H9 (cell line): ENCODE measurements around the gene TM9SF4. TPM values are rescaled to one million over a fixed set of nuclear protein-coding genes. Genes with fewer than 3 reads are reported as not detected.

Source experiments
- DNase-seq: peaks from one replicate; pipeline ENCODE4 v3.0.0-alpha.2; 2017
- H2AFZ ChIP-seq: one replicate; pipeline ENCODE4 v1.6.1; 2013; ENCODE audit warnings: mild to moderate bottlenecking, low read length, control low read depth, moderate library complexity
- H2AK5ac ChIP-seq: 2 replicates; pipeline ENCODE4 v1.6.1; 2013; ENCODE audit warnings: low read length, control low read depth, mixed read lengths; ENCODE audit not compliant: insufficient read length
- H2BK120ac ChIP-seq: one replicate; pipeline ENCODE4 v1.6.1; 2013; ENCODE audit warnings: low read depth, mild to moderate bottlenecking, low read length, control low read depth, inconsistent platforms; ENCODE audit not compliant: poor library complexity, severe bottlenecking
- H2BK12ac ChIP-seq: 2 replicates; pipeline ENCODE4 v1.6.1; 2013; ENCODE audit warnings: low read length, control low read depth, mixed read lengths, low read depth; ENCODE audit not compliant: insufficient read length
- H2BK15ac ChIP-seq: 2 replicates; pipeline ENCODE4 v1.6.1; 2013; ENCODE audit warnings: low read depth, low read length, control low read depth
- H2BK20ac ChIP-seq: one replicate; pipeline ENCODE4 v1.6.1; 2013; ENCODE audit warnings: low read depth, mild to moderate bottlenecking, low read length, control low read depth, inconsistent platforms; ENCODE audit not compliant: poor library complexity, severe bottlenecking
- H2BK5ac ChIP-seq: 2 replicates; pipeline ENCODE4 v1.6.1; 2013; ENCODE audit warnings: low read length, control low read depth, mixed read lengths; ENCODE audit not compliant: insufficient read length
- H3K14ac ChIP-seq: 2 replicates; pipeline ENCODE4 v1.6.1; 2013; ENCODE audit warnings: low read length, control low read depth; ENCODE audit not compliant: insufficient read depth
- H3K18ac ChIP-seq: 2 replicates; pipeline ENCODE4 v1.6.1; 2013; ENCODE audit warnings: low read depth, mild to moderate bottlenecking, mixed read lengths, low read length, control low read depth; ENCODE audit not compliant: insufficient read length
- H3K23ac ChIP-seq: 2 replicates; pipeline ENCODE4 v1.6.1; 2013; ENCODE audit warnings: low read length, control low read depth, mixed read lengths, low read depth; ENCODE audit not compliant: insufficient read length
- H3K23me2 ChIP-seq: 2 replicates; pipeline ENCODE4 v1.6.1; 2013; ENCODE audit warnings: low read depth, mild to moderate bottlenecking, mixed read lengths, low read length, control low read depth; ENCODE audit not compliant: insufficient read length, poor library complexity, severe bottlenecking
- H3K27ac ChIP-seq: 2 replicates; pipeline ENCODE4 v1.5.1; 2013; ENCODE audit warnings: low read length, control low read depth, mixed read lengths, low read depth; ENCODE audit not compliant: insufficient read length
- H3K27me3 ChIP-seq: 2 replicates; pipeline ENCODE4 v1.6.1; 2013; ENCODE audit warnings: low read length, control low read depth, inconsistent platforms; ENCODE audit not compliant: insufficient read depth
- H3K4ac ChIP-seq: 2 replicates; pipeline ENCODE4 v1.6.1; 2013; ENCODE audit warnings: low read depth, mild to moderate bottlenecking, control low read depth, inconsistent platforms, low read length, moderate library complexity
- H3K4me1 ChIP-seq: 2 replicates; pipeline ENCODE4 v1.6.1; 2013; ENCODE audit warnings: low read length, control low read depth, inconsistent platforms; ENCODE audit not compliant: insufficient read depth
- H3K4me2 ChIP-seq: 2 replicates; pipeline ENCODE4 v1.6.1; 2013; ENCODE audit warnings: low read length, control low read depth, mixed read lengths; ENCODE audit not compliant: insufficient read length, insufficient read depth
- H3K56ac ChIP-seq: 2 replicates; pipeline ENCODE4 v1.6.1; 2013; ENCODE audit warnings: low read depth, mild to moderate bottlenecking, mixed read lengths, low read length, control low read depth; ENCODE audit not compliant: insufficient read length
- H3K79me1 ChIP-seq: 2 replicates; pipeline ENCODE4 v1.6.1; 2013; ENCODE audit warnings: low read depth, mild to moderate bottlenecking, moderate library complexity, low read length, control low read depth, inconsistent platforms; ENCODE audit not compliant: insufficient read depth, poor library complexity, severe bottlenecking
- H3K79me2 ChIP-seq: 2 replicates; pipeline ENCODE4 v1.6.1; 2013; ENCODE audit warnings: low read length, control low read depth, inconsistent platforms; ENCODE audit not compliant: insufficient read depth
- H3K9ac ChIP-seq: 2 replicates; pipeline ENCODE4 v1.6.1; 2013; ENCODE audit warnings: low read length, control low read depth, mixed read lengths; ENCODE audit not compliant: insufficient read length; ENCODE audit errors: extremely low read depth
- H3K9me3 ChIP-seq: one replicate; pipeline ENCODE4 v1.6.1; 2013; ENCODE audit warnings: low read depth, low read length, inconsistent platforms; ENCODE audit not compliant: control insufficient read depth
- H3T11ph ChIP-seq: one replicate; pipeline ENCODE4 v1.6.1; 2013; ENCODE audit warnings: mild to moderate bottlenecking, low read length, control low read depth, inconsistent platforms
- H4K20me1 ChIP-seq: one replicate; pipeline ENCODE4 v1.6.1; 2013; ENCODE audit not compliant: control insufficient read depth, insufficient read length, insufficient read depth
- H4K5ac ChIP-seq: 2 replicates; pipeline ENCODE4 v1.6.1; 2013; ENCODE audit warnings: low read depth, mild to moderate bottlenecking, mixed read lengths, low read length, control low read depth; ENCODE audit not compliant: insufficient read length
- H4K8ac ChIP-seq: replicated peaks from 2 replicates; pipeline ENCODE4 v1.6.1; 2013; ENCODE audit warnings: low read length, control low read depth, mixed read lengths, low read depth; ENCODE audit not compliant: insufficient read length
- H4K91ac ChIP-seq: 2 replicates; pipeline ENCODE4 v1.6.1; 2013; ENCODE audit warnings: low read depth, mild to moderate bottlenecking, moderate library complexity, mixed read lengths, low read length, control low read depth; ENCODE audit not compliant: insufficient read length
- H3K27ac Mint-ChIP-seq, 3 experiments: 2 replicates in 2 of 3; 3 replicates in 1 of 3; pipeline ENCODE4 v1.8.0; 2020 to 2021; ENCODE audit warnings: mixed read lengths in 3 of 3, mild to moderate bottlenecking in 1 of 3, moderate library complexity in 1 of 3
- H3K27me3 Mint-ChIP-seq: 2 replicates; pipeline ENCODE4 v1.8.0; 2021; ENCODE audit warnings: low read depth, mild to moderate bottlenecking, moderate library complexity, mixed read lengths
- H3K36me3 Mint-ChIP-seq, 3 experiments: 2 replicates in 2 of 3; 3 replicates in 1 of 3; pipeline ENCODE4 v1.8.0; 2020 to 2021; ENCODE audit warnings: low read depth in 3 of 3, mixed read lengths in 3 of 3; ENCODE audit not compliant: insufficient read depth in 1 of 3
- H3K4me1 Mint-ChIP-seq, 2 experiments: 2 replicates each; pipeline ENCODE4 v1.8.0; 2020; ENCODE audit warnings: mixed read lengths in 2 of 2
- H3K4me3 Mint-ChIP-seq, 2 experiments: 2 replicates in 1 of 2; 3 replicates in 1 of 2; pipeline ENCODE4 v1.8.0; 2020 to 2021; ENCODE audit warnings: mild to moderate bottlenecking in 2 of 2, mixed read lengths in 2 of 2, moderate library complexity in 1 of 2
- H3K9me3 Mint-ChIP-seq, 2 experiments: 2 replicates in 1 of 2; 3 replicates in 1 of 2; pipeline ENCODE4 v1.8.0; 2020; ENCODE audit warnings: mild to moderate bottlenecking in 2 of 2, mixed read lengths in 2 of 2, moderate library complexity in 1 of 2
- WGBS: extraction: QIAGEN DNeasy Blood & Tissue Kit; methylation state at CpG from one replicate; pipeline ENCODE4 v1.1.7; 2013; ENCODE audit warnings: missing lambda C conversion rate, low lambda C conversion rate, mixed read lengths; ENCODE audit not compliant: insufficient read length; ENCODE audit errors: extremely low coverage; 5-methylcytosine and 5-hydroxymethylcytosine counted together
- total RNA-seq: library from RNA; stranded (reverse); gene quantifications from 2 replicates; pipeline ENCODE4 v1.2.1, GENCODE V29; 2021
- TF ChIP-seq, protein P1 (sequence below): fragments of 200-600 bp; sonication (generic); conservative IDR thresholded peaks from 3 replicates; pipeline ENCODE4 v1.8.0; 2021; ENCODE audit warnings: antibody characterized with exemption, mild to moderate bottlenecking

The TM9SF4 gene
- total RNA-seq, 1 experiment from 2014 or later = 62.3 TPM

DNA sequence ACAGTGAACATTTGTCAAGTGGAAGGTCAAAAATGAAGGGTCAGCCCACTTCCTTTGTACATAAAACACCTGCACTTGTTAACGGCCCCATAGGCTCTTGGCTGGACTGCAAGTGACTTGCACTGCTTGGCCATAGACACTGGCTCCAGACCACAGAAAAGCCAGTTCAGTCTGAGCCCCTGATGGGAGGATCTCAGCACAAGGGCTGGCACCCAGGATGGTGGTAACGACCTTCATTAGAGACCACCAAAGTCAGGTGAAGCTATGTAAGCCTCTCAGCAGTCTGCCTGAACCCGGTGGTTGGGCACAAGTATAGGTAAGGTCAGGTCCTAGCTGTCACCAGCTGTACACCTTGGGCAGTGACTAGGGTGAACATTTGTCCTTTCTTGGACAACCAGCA is 81.9 kb downstream of the TM9SF4 start:
- H2AK5ac ChIP-seq = no peak overlapping the region
- H3T11ph ChIP-seq = no peak overlapping the region
- Mint-ChIP-seq H3K9me3 (no peaks in the 10 kb centered on the region; a peak in 1 of 5 replicates), H3K27ac (no peak overlapping the region), H3K27me3 (no peaks in the 10 kb centered on the region), H3K4me1 (peaks cover 16 to 19% of the 10 kb centered on the region in 2 experiments), H3K4me3 (peak overlapping the region in 1 of 2 experiments; percentile 75; a peak in 2 of 5 replicates), H3K36me3 (peaks cover 21 to 43% (median 32%) of the 10 kb centered on the region in 3 experiments)
- no peak overlapping the region for H2BK5ac ChIP-seq
- H3K27me3 ChIP-seq = no peaks in the 10 kb centered on the region
- no peaks in the 10 kb centered on the region for H3K9me3 ChIP-seq
- no peaks in the 10 kb centered on the region for H3K79me1 ChIP-seq
- H4K20me1 ChIP-seq = no peaks in the 10 kb centered on the region
- H4K91ac ChIP-seq = no peak overlapping the region
- no peak overlapping the region for H3K27ac ChIP-seq
- DNase-seq = no peak
- H3K4ac ChIP-seq = no peak overlapping the region
- no peak overlapping the region for H4K8ac ChIP-seq
- peaks cover 14% of the 10 kb centered on the region for H3K23me2 ChIP-seq
- no peak overlapping the region for H2BK12ac ChIP-seq
- H3K18ac ChIP-seq = no peak overlapping the region
- TF ChIP-seq, protein P1, sequence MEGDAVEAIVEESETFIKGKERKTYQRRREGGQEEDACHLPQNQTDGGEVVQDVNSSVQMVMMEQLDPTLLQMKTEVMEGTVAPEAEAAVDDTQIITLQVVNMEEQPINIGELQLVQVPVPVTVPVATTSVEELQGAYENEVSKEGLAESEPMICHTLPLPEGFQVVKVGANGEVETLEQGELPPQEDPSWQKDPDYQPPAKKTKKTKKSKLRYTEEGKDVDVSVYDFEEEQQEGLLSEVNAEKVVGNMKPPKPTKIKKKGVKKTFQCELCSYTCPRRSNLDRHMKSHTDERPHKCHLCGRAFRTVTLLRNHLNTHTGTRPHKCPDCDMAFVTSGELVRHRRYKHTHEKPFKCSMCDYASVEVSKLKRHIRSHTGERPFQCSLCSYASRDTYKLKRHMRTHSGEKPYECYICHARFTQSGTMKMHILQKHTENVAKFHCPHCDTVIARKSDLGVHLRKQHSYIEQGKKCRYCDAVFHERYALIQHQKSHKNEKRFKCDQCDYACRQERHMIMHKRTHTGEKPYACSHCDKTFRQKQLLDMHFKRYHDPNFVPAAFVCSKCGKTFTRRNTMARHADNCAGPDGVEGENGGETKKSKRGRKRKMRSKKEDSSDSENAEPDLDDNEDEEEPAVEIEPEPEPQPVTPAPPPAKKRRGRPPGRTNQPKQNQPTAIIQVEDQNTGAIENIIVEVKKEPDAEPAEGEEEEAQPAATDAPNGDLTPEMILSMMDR = no peak
- no peak overlapping the region for H2BK20ac ChIP-seq
- H3K14ac ChIP-seq = no peak overlapping the region
- H4K5ac ChIP-seq = no peak overlapping the region
- H3K9ac ChIP-seq = no peak overlapping the region
- no peak overlapping the region for H3K23ac ChIP-seq
- H2BK15ac ChIP-seq = no peak overlapping the region
- no peaks in the 10 kb centered on the region for H3K4me1 ChIP-seq
- no peak overlapping the region for H2BK120ac ChIP-seq
- H3K56ac ChIP-seq = no peak overlapping the region
- no CpG with 5 or more reads among the region's 3 CpGs for WGBS
- H2AFZ ChIP-seq = no peak overlapping the region
- H3K4me2 ChIP-seq = no peak overlapping the region
- no peaks in the 10 kb centered on the region for H3K79me2 ChIP-seq
